Left renal pelvis (tissue), 4 donors: Measurements from ENCODE around the gene EMILIN3. TPM values are rescaled to one million over a fixed set of nuclear protein-coding genes. Genes with fewer than 3 reads are reported as not detected.

Experiments used
- DNase-seq, 4 donors: peaks; one replicate each; pipeline ENCODE4 v3.0.0-alpha.2; 2013; ENCODE audit warnings: low read depth in 4 of 4, low spot score in 3 of 4
- polyA plus RNA-seq, 4 donors: library from polyadenylated mRNA; unstranded; fragments of 120-200 nt; gene quantifications; one replicate each; pipeline ENCODE4 v1.2.1, GENCODE V29; 2013; ENCODE audit not compliant: insufficient read length in 4 of 4

EMILIN3 gene
- polyA plus RNA-seq, 4 donors, result 8.4 to 43.3 (median 10.5) TPM

DNA sequence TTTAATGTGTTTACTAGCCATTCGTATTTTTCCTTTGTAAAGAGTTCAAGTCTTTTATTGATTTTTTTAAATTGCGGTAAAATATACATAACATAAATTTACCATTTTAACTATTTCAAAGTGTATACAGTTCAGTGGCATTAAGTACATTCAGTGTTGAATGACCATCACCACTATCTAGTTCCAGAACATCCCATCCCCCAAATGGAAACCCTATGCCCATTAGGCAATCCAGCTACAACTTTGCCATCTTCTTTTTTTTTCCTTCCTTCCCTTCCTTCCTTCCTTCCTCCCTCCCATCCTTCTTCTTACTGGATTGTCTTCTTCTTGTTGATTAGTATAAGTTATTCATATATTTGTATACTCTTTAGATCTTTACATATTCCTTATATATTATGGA is 17.4 kb downstream of the EMILIN3 start:
- no peak for DNase-seq

DNA sequence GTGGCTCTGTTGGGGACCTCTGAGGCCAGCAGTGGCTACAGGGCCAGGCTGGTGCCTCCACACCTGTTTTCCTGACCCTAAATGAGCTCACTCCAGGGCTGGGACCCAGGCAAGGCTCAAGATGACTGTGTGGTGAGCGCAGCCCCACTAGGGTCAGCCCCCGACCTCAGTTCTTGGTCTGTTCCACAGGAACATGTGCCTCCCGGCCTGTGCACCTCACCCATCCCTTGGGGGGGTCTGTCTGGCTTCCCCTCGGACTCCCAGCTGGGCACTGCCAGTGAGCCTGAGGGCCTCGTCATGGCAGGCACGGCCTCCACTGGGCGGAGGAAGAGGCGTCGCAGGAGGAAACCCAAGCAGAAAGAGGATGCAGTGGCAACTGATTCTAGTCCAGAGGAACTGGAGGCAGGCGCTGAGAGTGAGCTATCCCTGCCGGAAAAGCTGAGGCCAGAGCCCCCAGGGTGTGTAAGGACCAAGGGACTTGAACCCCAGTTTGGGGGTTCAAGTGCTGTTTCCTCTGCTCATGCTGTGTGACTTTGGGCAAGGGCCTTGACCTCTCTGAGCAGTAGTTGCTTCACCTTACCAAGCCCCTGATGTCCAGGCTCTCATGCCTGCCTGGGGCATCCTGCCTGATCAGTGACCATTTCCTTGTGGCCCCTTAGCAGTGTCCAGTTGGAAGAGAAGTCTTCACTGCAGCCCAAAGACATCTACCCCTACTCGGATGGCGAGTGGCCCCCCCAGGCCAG is 18.0 kb downstream of the EMILIN3 start:
- DNase-seq, result no peak

DNA sequence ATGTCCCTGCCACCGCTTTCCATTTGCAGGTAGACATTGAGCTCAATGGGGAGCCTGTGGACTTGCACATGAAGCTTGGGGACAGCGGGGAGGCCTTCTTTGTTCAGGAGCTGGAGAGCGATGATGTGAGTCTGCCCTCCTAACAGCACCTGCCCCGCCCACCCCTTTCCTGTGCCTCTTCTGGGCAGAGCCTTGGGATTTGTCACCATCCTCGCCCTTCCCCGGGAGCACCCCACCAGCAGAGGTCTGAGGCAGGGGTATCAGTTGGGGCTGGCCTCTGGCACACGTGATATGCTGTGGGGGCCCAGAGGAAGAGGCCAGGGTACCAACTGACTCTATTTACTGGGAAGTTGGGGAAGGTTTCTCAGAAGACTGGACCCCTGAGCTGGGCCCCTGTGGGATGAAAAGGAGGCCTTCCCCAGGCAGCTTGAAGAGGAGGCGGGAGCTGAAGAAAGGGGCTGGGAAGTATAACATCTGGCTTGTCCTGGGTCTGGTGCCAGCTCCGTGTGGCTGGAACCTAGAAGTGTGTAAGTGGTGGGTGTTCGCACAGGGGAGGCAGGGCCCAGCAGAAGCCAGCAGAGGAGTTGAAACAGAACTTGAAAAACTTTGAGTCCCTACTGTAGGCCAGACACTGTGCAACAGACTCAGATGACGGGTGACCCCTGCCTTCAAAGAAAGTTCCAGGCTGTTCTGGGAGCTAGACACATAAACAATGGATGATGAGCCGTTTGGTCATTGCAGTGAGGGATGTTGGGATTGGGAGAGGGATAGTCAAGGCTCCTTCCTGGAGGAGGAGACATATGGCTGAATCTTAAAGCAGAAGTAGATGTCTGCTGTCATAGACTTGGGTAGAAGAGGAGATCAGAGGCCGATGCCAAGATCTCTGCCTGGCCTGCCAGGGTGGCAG is 18.8 kb downstream of the EMILIN3 start:
- DNase-seq, result no peak

DNA sequence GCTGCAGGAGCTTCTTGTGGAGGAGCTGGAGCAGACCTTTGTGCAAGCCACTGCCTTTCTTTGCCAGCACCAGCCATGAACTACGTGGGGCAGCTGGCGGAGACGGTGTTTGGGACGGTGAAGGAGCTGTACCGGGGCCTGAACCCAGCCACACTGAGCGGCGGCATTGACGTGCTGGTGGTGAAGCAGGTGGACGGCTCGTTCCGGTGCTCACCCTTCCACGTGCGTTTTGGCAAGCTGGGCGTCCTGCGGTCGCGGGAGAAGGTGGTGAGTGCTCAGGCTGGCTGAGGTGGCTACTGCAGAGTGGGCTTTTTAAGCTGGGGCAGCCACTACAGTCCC is 20.9 kb downstream of the EMILIN3 start:
- no peak for DNase-seq

DNA sequence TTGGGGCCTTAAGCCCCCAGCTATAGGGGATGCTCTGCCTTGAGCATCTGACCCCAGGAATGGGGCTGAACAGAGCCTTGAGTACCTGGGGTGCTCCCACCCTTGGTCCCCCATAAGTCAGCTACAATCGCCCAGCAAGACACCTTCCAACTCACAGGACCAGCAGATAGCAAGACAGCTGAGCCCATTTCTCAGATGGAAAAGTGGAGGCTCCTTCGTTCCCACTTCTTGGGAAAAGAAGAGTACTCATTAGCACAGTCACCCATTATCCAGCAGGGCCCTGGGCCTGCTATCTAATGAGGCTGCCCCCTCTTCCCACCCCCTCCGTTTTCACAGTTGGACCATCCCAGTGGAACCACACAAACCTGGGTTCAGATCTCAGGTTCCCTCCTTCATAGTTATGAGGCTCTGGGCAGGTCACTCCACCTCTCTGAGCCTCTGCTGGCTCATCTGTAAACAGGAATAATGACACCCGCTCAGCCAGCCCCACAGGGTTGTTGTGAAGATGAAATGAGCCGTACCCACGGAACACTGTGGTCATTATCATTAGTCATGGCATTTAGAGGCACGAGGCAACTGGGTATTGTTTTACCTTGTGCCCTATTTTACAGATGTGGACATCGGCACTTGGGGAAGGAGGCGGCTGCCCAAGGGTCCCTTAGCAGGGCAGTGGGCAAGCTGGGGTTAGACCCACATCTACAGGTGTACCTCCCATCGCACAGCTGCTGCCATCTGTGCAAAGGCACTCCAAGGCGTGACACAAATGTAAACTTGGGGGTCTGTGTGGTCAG is 21.5 kb downstream of the EMILIN3 start:
- DNase-seq, result no peak

DNA sequence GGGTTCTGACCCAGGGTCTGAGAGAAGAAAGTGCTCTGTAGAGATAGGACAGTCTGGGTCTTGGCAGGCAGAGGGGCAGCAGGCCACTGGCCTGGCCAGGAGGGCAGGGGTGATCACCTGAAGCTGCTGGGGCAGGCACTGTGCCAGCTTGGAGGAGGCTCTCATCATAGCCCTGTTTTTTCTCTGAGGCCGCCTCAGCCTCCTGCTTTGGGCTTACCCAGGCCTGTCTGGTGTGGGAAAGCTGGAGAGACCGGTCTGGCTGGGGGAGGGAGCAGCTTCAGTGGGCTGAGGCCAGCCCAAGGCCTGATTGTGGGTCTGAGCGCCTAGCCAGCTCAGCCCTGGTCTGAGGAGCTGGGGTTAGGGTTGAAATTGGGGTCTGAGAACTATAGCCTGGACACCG is 22.1 kb downstream of the EMILIN3 start:
- DNase-seq, result no peak

DNA sequence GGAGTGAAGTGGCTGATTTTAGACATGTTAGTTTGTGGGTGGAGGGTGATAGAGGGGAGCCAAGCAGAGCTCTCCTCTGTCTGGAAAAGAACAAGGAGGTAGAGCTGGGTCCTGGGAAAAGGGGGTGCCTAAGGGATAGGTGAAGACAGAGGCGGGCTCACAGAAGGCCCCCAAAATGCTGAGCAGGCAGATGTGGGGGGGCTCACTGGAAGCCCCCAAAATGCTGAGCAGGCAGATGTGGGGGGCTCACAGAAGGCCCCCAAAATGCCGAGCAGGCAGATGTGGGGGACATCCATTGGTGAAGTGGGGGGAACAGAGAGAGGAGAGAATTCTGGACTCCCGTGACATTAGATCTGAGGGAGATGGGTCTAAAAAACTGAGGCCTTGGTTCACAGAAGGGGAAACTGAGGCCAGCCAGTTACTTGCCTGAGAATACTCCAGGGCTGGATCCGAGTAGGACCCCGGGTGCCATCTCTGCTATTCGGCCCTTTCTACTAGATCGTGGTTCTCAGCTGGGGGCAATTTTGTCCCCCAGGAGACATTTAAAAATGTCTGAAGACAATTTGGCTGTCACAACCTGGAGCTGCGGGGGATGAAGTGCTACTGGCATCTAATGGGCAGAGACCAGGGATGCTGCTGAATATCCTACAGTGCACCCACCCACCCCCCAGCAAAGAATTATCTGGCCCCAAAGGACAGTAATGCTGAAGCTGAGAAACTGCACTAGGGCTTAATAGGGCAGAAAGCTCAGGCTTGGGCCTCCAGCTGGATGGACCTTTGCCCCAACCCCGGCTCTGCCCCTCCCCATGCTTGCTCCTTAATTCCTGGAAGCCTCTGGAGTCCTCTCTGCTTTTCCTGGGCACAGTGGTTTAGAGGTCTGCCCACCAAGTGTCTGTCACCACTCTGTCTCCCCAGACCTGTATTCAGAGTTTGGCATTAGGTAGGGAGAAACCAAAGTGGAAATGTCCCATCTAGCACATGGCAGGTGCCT is 23.8 kb downstream of the EMILIN3 start:
- no peak for DNase-seq

DNA sequence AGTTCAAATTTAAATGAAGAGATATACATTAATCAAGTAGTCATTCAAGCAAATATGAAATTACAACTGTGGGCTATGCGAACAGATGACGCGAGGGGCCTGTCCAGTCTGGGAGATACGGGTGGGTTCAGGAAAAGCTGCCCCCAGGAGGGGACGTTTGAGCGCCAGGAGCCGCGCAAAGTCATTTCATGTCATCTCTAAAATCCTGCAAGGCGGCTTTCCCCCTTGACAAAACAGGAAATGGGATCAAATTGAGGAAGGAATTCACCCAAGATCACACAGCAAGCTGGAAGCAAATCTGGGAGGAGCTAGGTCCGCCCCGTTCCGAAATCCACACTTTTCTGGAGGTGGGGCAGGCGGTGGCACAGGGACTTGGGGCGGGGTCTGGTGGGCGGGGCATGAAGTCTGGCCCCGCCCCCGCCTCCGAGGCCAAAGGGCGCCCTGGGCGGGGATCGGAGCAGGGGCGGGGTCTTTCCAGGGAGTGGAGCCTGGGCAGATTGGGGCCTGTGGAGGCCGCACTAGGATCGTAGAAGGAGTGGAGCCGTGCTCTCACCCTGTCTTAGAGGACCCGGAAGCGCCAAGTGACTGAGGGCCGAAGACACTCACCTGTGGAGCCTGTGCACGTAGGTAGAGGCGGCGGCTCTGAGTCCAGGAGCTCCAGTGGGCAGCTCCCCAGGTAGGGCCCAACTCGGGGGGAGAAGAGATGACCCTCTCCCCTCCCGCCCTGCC is 26.1 kb downstream of the EMILIN3 start, which contains the start of gene LPIN3:
Gene LPIN3 (plus strand): TSS at position 495 of the 729 bp plus-strand sequence. CDS start 4,983 bp downstream, outside the sequence.
- peak in 2 of 4 donors; percentile 70 to 71 for DNase-seq

DNA sequence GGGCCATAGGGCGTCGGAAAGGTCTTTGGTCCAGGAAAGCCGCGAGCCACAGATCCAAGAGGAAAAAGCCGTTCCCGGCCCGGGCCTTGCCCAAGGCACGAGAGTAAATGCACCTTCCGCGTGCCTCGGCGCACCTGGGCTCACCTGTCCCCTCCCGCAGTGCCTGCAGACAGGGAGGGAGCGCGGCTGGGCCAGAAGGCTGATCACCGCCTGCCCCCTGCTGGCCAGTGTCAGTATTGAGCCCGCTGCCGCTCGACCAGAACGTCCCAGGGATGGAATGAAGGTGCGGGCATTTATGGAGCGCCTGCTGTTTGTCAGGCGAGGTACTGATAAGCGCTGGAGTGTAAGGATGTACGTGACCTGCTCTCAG is 26.7 kb downstream of the EMILIN3 start:
- peak in 1 of 4 donors; percentile 59 for DNase-seq

DNA sequence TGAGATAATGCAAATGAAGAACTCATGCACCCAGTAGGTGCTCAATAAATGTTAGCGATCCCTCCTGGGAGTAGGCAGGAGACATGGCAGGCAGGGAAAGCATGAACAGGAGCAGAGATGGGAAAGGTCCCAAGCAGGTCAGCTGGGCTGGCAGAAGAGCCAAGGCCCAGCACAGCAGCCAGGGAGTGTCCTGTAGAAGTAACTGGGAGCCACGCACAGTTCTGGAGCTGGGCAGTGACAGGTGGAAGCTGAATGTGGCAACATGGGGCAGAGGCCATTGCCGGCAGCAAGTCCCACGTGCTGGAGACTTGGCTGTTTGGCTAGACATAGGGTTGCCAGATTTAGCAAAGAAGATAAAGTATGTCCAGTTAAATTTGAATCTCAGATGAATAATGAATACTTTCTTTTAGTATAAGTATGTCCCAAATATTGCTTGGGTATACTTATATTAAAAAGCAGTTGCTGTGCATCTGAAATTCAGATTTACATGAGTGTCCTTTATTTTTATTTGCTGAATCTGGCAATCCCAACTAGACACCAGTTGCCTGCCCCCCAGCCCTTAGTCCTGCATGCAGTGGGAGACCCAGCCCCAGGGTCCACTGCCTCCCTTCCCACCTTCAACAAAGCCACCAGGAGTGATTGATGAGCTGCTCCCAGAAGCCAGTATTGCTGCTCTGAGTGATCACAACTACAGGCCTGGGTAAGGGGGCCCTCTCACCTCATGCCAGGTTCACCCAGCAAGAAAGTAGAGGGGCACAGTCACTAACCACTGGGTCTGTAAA is 29.7 kb downstream of the EMILIN3 start:
- no peak for DNase-seq

DNA sequence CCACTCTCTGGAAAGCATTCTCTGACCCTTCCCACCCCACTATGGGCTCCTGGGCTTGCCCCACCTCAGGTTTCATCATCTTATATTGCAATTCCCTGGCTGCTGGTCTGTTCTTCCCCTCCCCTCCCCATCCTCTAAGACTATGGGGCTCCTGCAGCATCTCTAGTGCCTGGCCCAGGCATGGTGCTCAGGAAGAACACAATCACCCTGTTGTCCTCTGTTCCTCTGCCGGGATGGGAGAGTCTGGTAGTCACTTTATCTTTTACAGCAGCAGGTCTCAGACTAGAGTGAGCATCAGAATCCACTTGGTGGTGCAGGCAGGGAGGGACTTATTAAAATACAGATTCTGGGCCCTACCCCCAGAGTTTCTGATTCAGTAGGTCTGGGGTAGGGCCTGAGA is 31.0 kb downstream of the EMILIN3 start:
- DNase-seq, result no peak

DNA sequence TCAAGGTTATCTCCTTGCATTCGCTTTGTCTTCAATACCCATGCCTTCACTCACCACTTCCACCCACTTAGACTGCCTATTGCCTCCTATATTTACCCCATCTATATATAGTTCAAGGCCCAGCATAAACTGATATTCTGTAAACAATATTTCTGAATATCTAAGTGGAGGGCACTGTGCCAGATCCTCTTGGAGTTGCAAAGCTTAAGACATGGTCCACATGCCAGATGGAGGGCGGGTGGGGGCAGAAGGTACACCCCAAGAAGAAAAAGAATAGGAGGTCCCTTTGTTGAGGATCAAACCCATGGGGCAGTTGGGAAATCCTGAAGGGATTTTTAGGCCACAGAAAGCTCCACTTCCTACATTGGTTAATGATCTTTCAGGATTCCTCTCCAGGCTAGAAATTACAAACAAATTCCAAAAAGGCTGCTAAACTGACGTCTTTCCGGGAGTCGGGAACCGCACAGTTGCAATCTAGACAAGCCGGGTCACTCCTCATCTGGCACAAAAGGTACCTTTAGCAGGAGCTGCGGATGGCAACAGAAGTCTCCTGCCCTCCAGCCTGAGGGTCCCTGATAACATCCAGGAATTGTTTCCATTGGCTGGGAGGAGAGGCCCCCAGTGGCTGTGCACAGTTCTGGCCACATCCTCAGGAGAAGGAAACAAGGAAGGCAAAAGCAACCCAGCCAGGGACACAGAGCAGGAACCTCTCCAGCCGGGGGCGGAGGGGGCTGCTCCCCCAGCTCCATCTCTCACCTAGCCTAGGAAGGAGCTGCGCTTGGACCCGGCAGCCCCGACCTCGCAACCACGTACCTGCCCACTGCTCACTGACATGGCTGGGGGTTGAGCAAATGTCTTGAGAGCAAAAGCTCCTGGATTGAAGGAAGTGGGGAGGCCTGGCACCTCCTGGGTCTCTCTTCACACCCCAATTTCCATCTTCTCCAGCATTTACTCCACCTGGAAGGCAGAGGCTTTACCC is 31.9 kb downstream of the EMILIN3 start:
- DNase-seq, result no peak

DNA sequence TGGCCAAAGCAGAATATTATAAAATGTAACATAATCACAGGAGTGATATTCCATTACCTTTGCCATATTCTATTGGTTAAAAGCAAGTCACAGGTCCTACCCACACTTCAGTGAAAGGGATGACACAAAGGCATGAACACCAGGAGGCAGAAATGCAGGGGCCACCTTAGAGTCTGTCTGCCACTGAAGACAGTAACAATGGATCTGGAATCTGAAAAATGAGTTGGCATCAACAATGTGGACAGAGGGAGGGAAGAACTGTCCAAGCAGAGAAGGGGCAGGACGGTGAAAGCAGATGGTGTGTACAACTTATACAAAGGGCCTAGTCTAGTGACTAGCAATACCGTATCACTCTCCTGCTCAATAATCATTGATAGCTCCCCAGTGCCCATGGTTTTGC is 32.6 kb downstream of the EMILIN3 start:
- DNase-seq, result no peak

DNA sequence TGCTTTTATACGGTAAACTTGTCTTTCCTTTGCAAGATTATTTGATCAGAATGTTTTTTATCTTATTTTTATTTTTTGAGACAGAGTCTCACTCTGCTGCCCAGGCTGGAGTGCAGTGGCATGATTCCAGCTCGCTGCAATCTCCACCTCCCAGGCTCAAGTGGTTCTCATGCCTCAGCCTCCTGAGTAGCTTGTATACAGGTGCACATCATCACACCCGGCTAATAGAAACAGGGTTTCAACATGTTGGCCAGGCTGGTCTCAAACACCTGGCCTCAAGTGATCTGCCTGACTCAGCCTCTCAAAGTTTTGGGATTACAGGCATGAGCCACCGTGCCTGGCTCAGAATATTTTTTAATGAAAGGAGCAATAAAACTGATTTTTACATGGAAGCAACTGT is 34.9 kb downstream of the EMILIN3 start:
- DNase-seq, result no peak

DNA sequence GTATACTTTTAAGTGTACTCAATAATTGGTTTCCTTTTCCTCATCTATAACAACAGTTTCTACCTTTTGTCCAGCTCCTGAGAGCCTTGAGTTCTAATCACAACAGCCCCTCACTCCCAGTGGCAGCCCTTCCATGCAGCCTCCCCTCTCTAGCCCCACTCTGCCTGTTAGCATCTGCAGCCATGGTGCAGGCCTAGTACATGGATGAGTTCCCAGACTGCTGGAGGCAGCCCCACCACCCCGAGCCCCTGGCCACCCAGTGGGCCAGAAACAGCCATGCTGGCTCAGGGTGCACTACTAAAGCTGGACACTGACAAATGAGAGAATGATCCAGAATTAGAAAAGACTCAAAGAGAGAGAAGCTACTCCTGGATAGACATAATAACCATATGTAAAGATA is 35.7 kb downstream of the EMILIN3 start:
- DNase-seq, result no peak

DNA sequence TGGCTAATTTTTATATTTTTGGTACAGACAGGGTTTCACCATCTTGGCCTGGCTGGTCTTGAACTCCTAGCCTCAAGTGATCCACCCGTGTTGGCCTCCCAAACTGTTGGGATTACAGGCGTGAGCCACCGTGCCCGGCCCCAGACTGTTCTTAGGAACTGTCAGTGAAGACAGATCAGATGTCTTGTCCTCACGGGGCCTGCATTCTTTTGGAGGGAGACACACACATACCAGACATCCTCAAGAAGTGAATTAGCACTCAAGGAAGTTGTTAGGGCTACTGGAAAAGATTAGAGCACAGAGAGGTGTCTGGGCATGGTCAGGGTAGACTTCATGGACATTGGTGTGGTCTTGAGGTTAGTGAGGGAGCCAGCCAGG is 36.3 kb downstream of the EMILIN3 start:
- DNase-seq, result no peak
